ENCODE results near the gene ARHGEF12. TPM values are rescaled to one million over a fixed set of nuclear protein-coding genes. Genes with fewer than 3 reads are reported as not detected.

ARHGEF12 gene
- total and polyA plus RNA-seq, 4 donors, result 19.0 to 243 (median 55.6) TPM

DNA sequence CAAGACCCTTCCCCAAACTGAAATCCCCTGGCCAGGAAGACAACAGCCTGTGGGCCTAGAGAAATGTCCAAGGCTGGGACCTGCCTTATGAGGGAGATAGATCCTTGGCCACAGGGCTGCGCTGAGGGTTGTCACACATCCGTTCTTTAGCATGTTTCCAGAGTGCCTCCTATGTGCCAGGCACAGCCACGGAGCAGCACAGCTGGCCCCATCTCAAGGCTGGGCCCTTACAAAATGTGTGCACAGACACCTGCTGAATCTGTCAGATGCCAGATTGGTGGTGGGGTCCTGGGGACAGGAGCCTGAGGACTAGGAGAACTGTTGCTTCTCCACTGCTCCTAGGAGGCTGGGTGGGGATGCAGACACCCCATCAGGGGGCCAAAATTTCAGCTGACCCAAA lies 186.5 kb downstream of the ARHGEF12 start:
- DNase-seq, result no peak
- Histone ChIP-seq H3K36me3 (ENCODE audit: control insufficient read depth in 4 of 4, insufficient read depth in 4 of 4, low read length in 4 of 4) (no peaks in the 10 kb centered on the region), H3K4me3 (no peak overlapping the region), H3K27ac (ENCODE audit: low read depth in 1 of 2, low read length in 1 of 2) (no peak overlapping the region), H3K4me1 (ENCODE audit: control insufficient read depth in 5 of 5, insufficient read depth in 5 of 5, low read length in 5 of 5) (peaks cover 0 to 42% (median 11%) of the 10 kb centered on the region in 5 donors), H3K27me3 (ENCODE audit: control insufficient read depth in 3 of 3, insufficient read depth in 3 of 3, low read length in 2 of 3) (peaks cover 0 to 10% (median 0%) of the 10 kb centered on the region in 3 donors), H3K9ac (ENCODE audit: insufficient read depth in 1 of 2, low read length in 2 of 2) (no peak overlapping the region), H3K9me3 (ENCODE audit: control insufficient read depth in 4 of 4, insufficient read depth in 3 of 4, low read length in 3 of 4) (no peaks in the 10 kb centered on the region)
- WGBS, 2 donors, result 81 to 89% methylated on average over 3 of the region's 3 CpGs
- TF ChIP-seq, protein P1, sequence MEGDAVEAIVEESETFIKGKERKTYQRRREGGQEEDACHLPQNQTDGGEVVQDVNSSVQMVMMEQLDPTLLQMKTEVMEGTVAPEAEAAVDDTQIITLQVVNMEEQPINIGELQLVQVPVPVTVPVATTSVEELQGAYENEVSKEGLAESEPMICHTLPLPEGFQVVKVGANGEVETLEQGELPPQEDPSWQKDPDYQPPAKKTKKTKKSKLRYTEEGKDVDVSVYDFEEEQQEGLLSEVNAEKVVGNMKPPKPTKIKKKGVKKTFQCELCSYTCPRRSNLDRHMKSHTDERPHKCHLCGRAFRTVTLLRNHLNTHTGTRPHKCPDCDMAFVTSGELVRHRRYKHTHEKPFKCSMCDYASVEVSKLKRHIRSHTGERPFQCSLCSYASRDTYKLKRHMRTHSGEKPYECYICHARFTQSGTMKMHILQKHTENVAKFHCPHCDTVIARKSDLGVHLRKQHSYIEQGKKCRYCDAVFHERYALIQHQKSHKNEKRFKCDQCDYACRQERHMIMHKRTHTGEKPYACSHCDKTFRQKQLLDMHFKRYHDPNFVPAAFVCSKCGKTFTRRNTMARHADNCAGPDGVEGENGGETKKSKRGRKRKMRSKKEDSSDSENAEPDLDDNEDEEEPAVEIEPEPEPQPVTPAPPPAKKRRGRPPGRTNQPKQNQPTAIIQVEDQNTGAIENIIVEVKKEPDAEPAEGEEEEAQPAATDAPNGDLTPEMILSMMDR (IDR thresholded peaks at IDR 0.05; ENCODE audit: control extremely low read depth, extremely low read depth), result no peak
- no peak for ATAC-seq (ENCODE audit: insufficient read depth, low FRiP score)

DNA sequence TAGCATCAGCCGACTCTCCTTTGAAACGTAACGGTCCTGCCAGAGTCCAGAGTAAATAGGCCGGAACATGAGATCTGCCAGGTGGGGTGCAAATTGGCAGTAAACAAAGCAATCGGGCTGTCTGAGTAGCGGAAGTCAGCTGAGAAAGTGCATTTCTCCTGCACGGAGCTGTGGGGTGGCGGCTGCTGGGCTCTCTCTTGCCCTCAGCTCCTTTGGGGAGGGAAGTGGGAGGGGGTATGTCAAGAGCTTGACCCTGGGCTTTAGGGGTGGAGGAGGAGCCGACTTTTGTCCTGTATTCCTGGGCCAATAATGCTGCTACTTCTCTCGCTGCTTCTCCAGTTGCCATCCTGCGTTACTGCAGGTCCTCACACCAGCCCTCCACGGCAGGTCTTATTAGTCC lies 187.0 kb downstream of the ARHGEF12 start:
- TF ChIP-seq, protein P1 (IDR thresholded peaks at IDR 0.05; ENCODE audit: control extremely low read depth, extremely low read depth), result no peak
- DNase-seq (peak in 2 of 3 donors; percentile 53 to 66), ATAC-seq (ENCODE audit: insufficient read depth, low FRiP score) (no peak)
- Histone ChIP-seq H3K4me1 (ENCODE audit: control insufficient read depth in 5 of 5, insufficient read depth in 5 of 5, low read length in 5 of 5) (peaks cover 0 to 38% (median 8%) of the 10 kb centered on the region in 5 donors), H3K36me3 (ENCODE audit: control insufficient read depth in 4 of 4, insufficient read depth in 4 of 4, low read length in 4 of 4) (no peaks in the 10 kb centered on the region), H3K27ac (ENCODE audit: low read depth in 1 of 2, low read length in 1 of 2) (no peak overlapping the region), H3K9ac (ENCODE audit: insufficient read depth in 1 of 2, low read length in 2 of 2) (no peak overlapping the region), H3K27me3 (ENCODE audit: control insufficient read depth in 3 of 3, insufficient read depth in 3 of 3, low read length in 2 of 3) (peaks cover 0 to 10% (median 0%) of the 10 kb centered on the region in 3 donors), H3K9me3 (ENCODE audit: control insufficient read depth in 4 of 4, insufficient read depth in 3 of 4, low read length in 3 of 4) (no peaks in the 10 kb centered on the region), H3K4me3 (no peak overlapping the region)
- WGBS, 2 donors, result 43% methylated on average over 12 of the region's 12 CpGs

DNA sequence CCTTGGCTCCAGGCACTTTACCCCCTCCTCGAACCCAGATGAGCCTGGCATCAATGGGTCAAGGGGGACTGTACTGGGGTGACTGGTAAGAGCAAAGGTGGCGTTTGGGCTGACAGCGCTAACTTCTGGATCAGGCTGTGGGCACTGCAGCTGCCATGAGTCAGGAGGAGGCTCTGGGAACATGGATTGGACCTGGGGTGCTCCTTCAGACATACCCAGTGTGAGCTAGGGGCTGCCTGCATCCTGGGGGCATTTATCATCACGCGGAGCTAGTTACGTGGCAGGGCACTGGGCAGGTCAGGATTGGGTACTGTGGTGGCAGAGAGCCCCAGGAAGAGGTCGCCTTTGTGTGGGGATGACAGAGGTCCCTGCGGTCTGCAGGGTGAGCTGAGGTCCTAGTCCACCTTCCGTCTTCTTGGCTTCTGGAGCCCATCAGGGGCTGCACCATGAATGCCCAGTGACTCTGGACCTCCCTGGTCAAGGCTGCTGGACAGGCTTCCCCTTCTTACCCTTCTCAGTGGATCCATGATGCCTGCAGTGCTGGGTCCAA lies 188.4 kb downstream of the ARHGEF12 start:
- DNase-seq, result no peak
- Histone ChIP-seq H3K4me1 (ENCODE audit: control insufficient read depth in 5 of 5, insufficient read depth in 5 of 5, low read length in 5 of 5) (peaks cover 0 to 28% (median 0%) of the 10 kb centered on the region in 5 donors), H3K27ac (ENCODE audit: low read depth in 1 of 2, low read length in 1 of 2) (no peak overlapping the region), H3K4me3 (no peak overlapping the region), H3K9me3 (ENCODE audit: control insufficient read depth in 4 of 4, insufficient read depth in 3 of 4, low read length in 3 of 4) (peaks cover 0 to 3% (median 0%) of the 10 kb centered on the region in 4 donors), H3K27me3 (ENCODE audit: control insufficient read depth in 3 of 3, insufficient read depth in 3 of 3, low read length in 2 of 3) (peaks cover 0 to 6% (median 0%) of the 10 kb centered on the region in 3 donors), H3K36me3 (ENCODE audit: control insufficient read depth in 4 of 4, insufficient read depth in 4 of 4, low read length in 4 of 4) (no peaks in the 10 kb centered on the region), H3K9ac (ENCODE audit: insufficient read depth in 1 of 2, low read length in 2 of 2) (no peak overlapping the region)
- 91 to 94% methylated on average over 9 of the region's 9 CpGs for WGBS, 2 donors
- TF ChIP-seq, protein P1 (IDR thresholded peaks at IDR 0.05; ENCODE audit: control extremely low read depth, extremely low read depth), result no peak
- ATAC-seq (ENCODE audit: insufficient read depth, low FRiP score), result no peak

Data from lung (tissue), 12 donors.